ENCODE measurements around the gene ATRIP. TPM values are rescaled to one million over a fixed set of nuclear protein-coding genes. Genes with fewer than 3 reads are reported as not detected.

Gene ATRIP
- total and polyA plus RNA-seq, 5 donors from 2014 or later, result 9.6 to 14.7 (median 11.9) TPM

- Histone ChIP-seq H3K9me3 (ENCODE audit: control insufficient read depth in 2 of 2, low read length in 2 of 2) (no peaks in the 10 kb centered on the region), H3K36me3 (ENCODE audit: control insufficient read depth, insufficient read depth, low read length) (peaks cover 37% of the 10 kb centered on the region), H3K4me1 (ENCODE audit: control insufficient read depth, insufficient read depth, low read length, poor library complexity, severe bottlenecking) (peaks cover 58% of the 10 kb centered on the region), H3K27ac (ENCODE audit: insufficient read depth, low read length, poor library complexity, severe bottlenecking) (peak overlapping the region; percentile 94), H3K27me3 (ENCODE audit: control insufficient read depth, insufficient read depth, low read length) (no peaks in the 10 kb centered on the region), H3K4me3 (ENCODE audit: low read depth, low read length) (peak overlapping the region; percentile 78)
- DNase-seq (peak; percentile 64 to 89 (median 77)), ATAC-seq (ENCODE audit: low read depth in 2 of 2) (peak; percentile 93)
- Mint-ChIP-seq H3K27me3 (no peaks in the 10 kb centered on the region), H3K27ac (peak overlapping the region; percentile 90 to 97 (median 96)), H3K4me1 (peaks cover 0 to 57% (median 30%) of the 10 kb centered on the region in 4 donors), H3K36me3 (peaks cover 19% of the 10 kb centered on the region), H3K9me3 (no peaks in the 10 kb centered on the region), H3K4me3 (peak overlapping the region; percentile 90 to 98 (median 95))
Observed at GRCh38 chr3:48465531-48466378, 19.2 kb downstream of the ATRIP start.

- Mint-ChIP-seq H3K4me3 (peak overlapping the region; percentile 90 to 98 (median 95)), H3K27ac (peak overlapping the region; percentile 90 to 97 (median 96)), H3K4me1 (peaks cover 0 to 62% (median 29%) of the 10 kb centered on the region in 4 donors), H3K27me3 (no peaks in the 10 kb centered on the region), H3K9me3 (no peaks in the 10 kb centered on the region), H3K36me3 (peaks cover 14% of the 10 kb centered on the region)
- peak; percentile 24 to 40 for ATAC-seq (ENCODE audit: low read depth in 2 of 2)
- H3K27me3 ChIP-seq (ENCODE audit: control insufficient read depth, insufficient read depth, low read length), result no peaks in the 10 kb centered on the region
- H3K9me3 ChIP-seq (ENCODE audit: control insufficient read depth in 2 of 2, low read length in 2 of 2), result no peaks in the 10 kb centered on the region
- H3K27ac ChIP-seq (ENCODE audit: insufficient read depth, low read length, poor library complexity, severe bottlenecking), result peak overlapping the region; percentile 94
- DNase-seq, result peak in 1 of 3 donors; percentile 61
- H3K36me3 ChIP-seq (ENCODE audit: control insufficient read depth, insufficient read depth, low read length), result peaks cover 30% of the 10 kb centered on the region
- peaks cover 65% of the 10 kb centered on the region for H3K4me1 ChIP-seq (ENCODE audit: control insufficient read depth, insufficient read depth, low read length, poor library complexity, severe bottlenecking)
- H3K4me3 ChIP-seq (ENCODE audit: low read depth, low read length), result peak overlapping the region; percentile 78
Observed at GRCh38 chr3:48466386-48467109, 20.0 kb downstream of the ATRIP start.

GRCh38 chr3:48467110-48467454 lies 20.5 kb downstream of the ATRIP start:
- Mint-ChIP-seq H3K9me3 (no peaks in the 10 kb centered on the region), H3K36me3 (peaks cover 14% of the 10 kb centered on the region), H3K27ac (peak overlapping the region; percentile 90 to 97 (median 96)), H3K4me3 (peak overlapping the region; percentile 90 to 98 (median 95)), H3K4me1 (peaks cover 0 to 64% (median 29%) of the 10 kb centered on the region in 4 donors), H3K27me3 (no peaks in the 10 kb centered on the region)
- no peak for DNase-seq
- Histone ChIP-seq H3K9me3 (ENCODE audit: control insufficient read depth in 2 of 2, low read length in 2 of 2) (no peaks in the 10 kb centered on the region), H3K4me3 (ENCODE audit: low read depth, low read length) (peak overlapping the region; percentile 78), H3K36me3 (ENCODE audit: control insufficient read depth, insufficient read depth, low read length) (peaks cover 30% of the 10 kb centered on the region), H3K27ac (ENCODE audit: insufficient read depth, low read length, poor library complexity, severe bottlenecking) (peak overlapping the region; percentile 94), H3K4me1 (ENCODE audit: control insufficient read depth, insufficient read depth, low read length, poor library complexity, severe bottlenecking) (peaks cover 71% of the 10 kb centered on the region), H3K27me3 (ENCODE audit: control insufficient read depth, insufficient read depth, low read length) (no peaks in the 10 kb centered on the region)
- ATAC-seq (ENCODE audit: low read depth in 2 of 2), result no peak

GRCh38 chr3:48467473-48468267 lies 21.1 kb downstream of the ATRIP start:
- Mint-ChIP-seq H3K4me1 (peaks cover under 1 to 65% (median 30%) of the 10 kb centered on the region in 4 donors), H3K27me3 (no peaks in the 10 kb centered on the region), H3K27ac (peak overlapping the region; percentile 90 to 97 (median 96)), H3K36me3 (peaks cover 14% of the 10 kb centered on the region), H3K4me3 (peak overlapping the region; percentile 90 to 98 (median 95)), H3K9me3 (no peaks in the 10 kb centered on the region)
- Histone ChIP-seq H3K9me3 (ENCODE audit: control insufficient read depth in 2 of 2, low read length in 2 of 2) (no peaks in the 10 kb centered on the region), H3K27me3 (ENCODE audit: control insufficient read depth, insufficient read depth, low read length) (no peaks in the 10 kb centered on the region), H3K27ac (ENCODE audit: insufficient read depth, low read length, poor library complexity, severe bottlenecking) (peak overlapping the region; percentile 94), H3K4me3 (ENCODE audit: low read depth, low read length) (peak overlapping the region; percentile 78), H3K36me3 (ENCODE audit: control insufficient read depth, insufficient read depth, low read length) (peaks cover 30% of the 10 kb centered on the region), H3K4me1 (ENCODE audit: control insufficient read depth, insufficient read depth, low read length, poor library complexity, severe bottlenecking) (peaks cover 77% of the 10 kb centered on the region)
- ATAC-seq (ENCODE audit: low read depth in 2 of 2) (no peak), DNase-seq (no peak)

- ATAC-seq (ENCODE audit: low read depth in 2 of 2) (no peak), DNase-seq (no peak)
- Mint-ChIP-seq H3K9me3 (no peaks in the 10 kb centered on the region), H3K4me3 (peak overlapping the region; percentile 90 to 98 (median 95)), H3K4me1 (peaks cover 5 to 72% (median 36%) of the 10 kb centered on the region in 4 donors), H3K36me3 (peaks cover 14% of the 10 kb centered on the region), H3K27ac (peak overlapping the region; percentile 52 to 90 (median 88)), H3K27me3 (no peaks in the 10 kb centered on the region)
- no peaks in the 10 kb centered on the region for H3K9me3 ChIP-seq (ENCODE audit: control insufficient read depth in 2 of 2, low read length in 2 of 2)
- H3K27ac ChIP-seq (ENCODE audit: insufficient read depth, low read length, poor library complexity, severe bottlenecking), result peak overlapping the region; percentile 94
- H3K27me3 ChIP-seq (ENCODE audit: control insufficient read depth, insufficient read depth, low read length), result no peaks in the 10 kb centered on the region
- peaks cover 81% of the 10 kb centered on the region for H3K4me1 ChIP-seq (ENCODE audit: control insufficient read depth, insufficient read depth, low read length, poor library complexity, severe bottlenecking)
- H3K36me3 ChIP-seq (ENCODE audit: control insufficient read depth, insufficient read depth, low read length), result peaks cover 30% of the 10 kb centered on the region
- no peak overlapping the region for H3K4me3 ChIP-seq (ENCODE audit: low read depth, low read length)
Observed at GRCh38 chr3:48468329-48468731, 21.8 kb downstream of the ATRIP start.

- no peak for ATAC-seq (ENCODE audit: low read depth in 2 of 2)
- H3K27ac ChIP-seq (ENCODE audit: insufficient read depth, low read length, poor library complexity, severe bottlenecking), result peak overlapping the region; percentile 94
- peak overlapping the region; percentile 73 to 95 (median 84) for H3K4me3 Mint-ChIP-seq
- peaks cover 85% of the 10 kb centered on the region for H3K4me1 ChIP-seq (ENCODE audit: control insufficient read depth, insufficient read depth, low read length, poor library complexity, severe bottlenecking)
- H3K4me3 ChIP-seq (ENCODE audit: low read depth, low read length), result no peak overlapping the region
- peaks cover 30% of the 10 kb centered on the region for H3K36me3 ChIP-seq (ENCODE audit: control insufficient read depth, insufficient read depth, low read length)
- no peak for DNase-seq
- peaks cover 5 to 77% (median 40%) of the 10 kb centered on the region in 4 donors for H3K4me1 Mint-ChIP-seq
- H3K9me3 ChIP-seq (ENCODE audit: control insufficient read depth in 2 of 2, low read length in 2 of 2), result no peaks in the 10 kb centered on the region
- H3K27ac Mint-ChIP-seq, result peak overlapping the region; percentile 88 to 99 (median 98)
- no peaks in the 10 kb centered on the region for H3K27me3 ChIP-seq (ENCODE audit: control insufficient read depth, insufficient read depth, low read length)
- H3K27me3 Mint-ChIP-seq, result no peaks in the 10 kb centered on the region
- no peaks in the 10 kb centered on the region for H3K9me3 Mint-ChIP-seq
- peaks cover 14% of the 10 kb centered on the region for H3K36me3 Mint-ChIP-seq
Observed at GRCh38 chr3:48469046-48469915, 22.7 kb downstream of the ATRIP start.
